Left renal pelvis (tissue), 4 donors: ENCODE data around the gene ZSWIM5. TPM values are rescaled to one million over a fixed set of nuclear protein-coding genes. Genes with fewer than 3 reads are reported as not detected.
"Not testable (repeated sequence)": the region's sequence is repeated elsewhere in the genome, so short reads cannot be mapped to it uniquely, and the experiment has no call there.

Source experiments
- DNase-seq, 4 donors: peaks; one replicate each; pipeline ENCODE4 v3.0.0-alpha.2; 2013; ENCODE audit warnings: low read depth in 4 of 4, low spot score in 3 of 4
- polyA plus RNA-seq, 4 donors: library from polyadenylated mRNA; unstranded; fragments of 120-200 nt; gene quantifications; one replicate each; pipeline ENCODE4 v1.2.1, GENCODE V29; 2013; ENCODE audit not compliant: insufficient read length in 4 of 4

ZSWIM5 gene
- polyA plus RNA-seq, 4 donors: 4.1 to 7.9 (median 6.8) TPM

DNA sequence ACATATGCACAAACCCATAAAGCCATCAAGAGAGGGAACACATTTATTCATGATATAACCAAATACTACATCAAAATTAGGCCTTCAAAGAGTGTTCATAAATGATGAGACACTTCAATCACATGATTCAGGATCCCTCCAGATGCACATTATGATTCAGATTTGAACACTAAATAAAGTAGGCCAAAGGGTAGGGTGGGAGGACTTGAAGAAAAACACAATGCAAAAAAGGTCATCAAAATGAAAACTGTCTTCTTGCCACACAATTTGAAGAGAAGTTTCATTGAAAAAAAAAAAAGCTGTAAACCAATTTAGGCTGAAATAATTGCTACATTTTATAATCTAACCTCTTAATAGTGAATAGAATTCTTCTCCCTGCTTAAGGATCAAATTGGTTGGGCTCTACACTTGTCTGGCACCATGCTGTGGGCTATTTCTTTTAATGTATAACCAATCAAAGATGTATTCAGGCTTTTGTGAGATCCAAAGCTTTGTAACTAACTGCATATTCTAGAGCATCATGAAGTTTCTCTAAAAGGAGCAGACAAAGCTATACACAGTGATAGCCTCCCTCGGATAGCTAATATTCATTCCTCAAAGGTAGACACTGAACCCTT lies 58.1 kb downstream of the ZSWIM5 start:
- no peak for DNase-seq

DNA sequence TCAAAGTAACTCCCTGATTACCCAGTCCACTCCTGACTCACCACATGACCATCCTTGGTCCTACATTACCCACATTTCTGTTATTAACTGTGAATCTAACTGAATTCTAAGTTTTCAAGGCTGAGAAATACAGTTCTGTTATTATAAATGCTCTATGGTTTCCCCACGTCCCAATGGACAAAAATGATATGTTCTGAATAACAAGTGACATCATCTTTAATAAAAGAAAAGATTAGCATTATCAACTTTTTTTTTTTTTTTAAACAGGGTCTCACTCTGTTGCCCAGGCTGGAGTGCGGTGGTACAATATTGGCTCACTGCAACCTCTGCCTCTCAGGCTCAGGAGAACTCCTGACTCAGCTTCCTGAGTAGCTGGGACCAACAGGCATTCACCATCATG lies 59.6 kb downstream of the ZSWIM5 start:
- DNase-seq: no peak

- no peak for DNase-seq
Observed at GRCh38 chr1:45141247-45142003, 65.0 kb downstream of the ZSWIM5 start.

DNA sequence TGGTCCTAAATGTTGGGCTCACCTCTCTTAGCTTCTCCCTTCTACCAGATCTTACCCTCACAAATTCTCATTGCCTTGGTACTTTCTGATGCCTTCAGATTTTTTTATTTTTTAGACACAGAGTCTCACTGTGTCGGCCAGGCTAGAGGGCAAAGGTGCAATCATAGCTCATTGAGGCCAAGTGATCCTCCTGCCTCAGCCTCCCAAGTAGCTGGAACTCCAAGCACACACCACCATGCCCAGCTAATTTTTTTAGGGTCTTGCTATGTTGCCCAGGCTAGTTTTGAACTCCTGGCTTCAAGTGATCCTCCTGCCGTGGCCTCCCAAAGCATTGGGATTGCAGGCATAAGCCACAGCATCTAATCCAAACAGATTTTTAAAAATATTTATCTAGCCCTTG lies 69.4 kb downstream of the ZSWIM5 start:
- no peak for DNase-seq

DNA sequence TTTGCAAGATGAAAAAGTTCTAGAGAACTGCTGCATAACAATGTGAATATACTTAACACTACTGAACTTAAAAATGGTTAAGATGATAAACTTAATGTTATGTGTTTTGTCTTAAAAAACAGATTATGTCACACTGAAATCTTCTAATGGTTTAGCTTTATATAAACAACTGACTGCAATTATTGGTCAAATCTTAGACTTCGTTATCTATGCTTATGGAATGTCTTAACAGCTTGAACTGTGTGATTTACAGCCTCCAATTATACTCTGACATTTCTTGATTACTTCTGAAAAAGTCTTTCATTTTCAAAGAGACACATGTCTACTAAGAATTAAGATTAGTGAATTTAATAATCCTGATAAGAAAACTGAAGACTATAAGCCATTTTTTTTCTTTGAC lies 71.1 kb downstream of the ZSWIM5 start:
- no peak for DNase-seq

DNA sequence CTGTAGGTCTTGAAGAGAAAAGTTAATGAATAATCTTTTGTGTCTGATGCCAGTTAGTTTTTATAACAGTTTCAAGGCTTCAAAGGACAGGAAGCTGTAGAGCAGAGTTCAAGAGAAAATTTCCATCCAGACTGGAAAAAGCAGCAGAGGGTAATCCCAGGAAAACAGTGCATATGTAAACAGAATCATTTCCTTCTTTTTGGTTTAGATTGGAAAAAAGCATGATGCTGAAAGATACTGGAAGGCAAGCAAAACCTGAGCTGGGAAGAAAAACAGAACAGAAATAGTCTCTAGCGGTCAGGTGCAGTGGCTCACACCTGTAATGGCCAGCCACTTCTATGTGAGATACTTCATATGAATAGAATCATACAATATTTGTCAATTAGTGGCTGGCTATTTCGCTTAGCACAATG lies 71.9 kb downstream of the ZSWIM5 start:
- peak; percentile 1 to 22 (median 14) for DNase-seq

- DNase-seq: not testable (repeated sequence)
Observed at GRCh38 chr1:45132719-45133118, 73.7 kb downstream of the ZSWIM5 start.

DNA sequence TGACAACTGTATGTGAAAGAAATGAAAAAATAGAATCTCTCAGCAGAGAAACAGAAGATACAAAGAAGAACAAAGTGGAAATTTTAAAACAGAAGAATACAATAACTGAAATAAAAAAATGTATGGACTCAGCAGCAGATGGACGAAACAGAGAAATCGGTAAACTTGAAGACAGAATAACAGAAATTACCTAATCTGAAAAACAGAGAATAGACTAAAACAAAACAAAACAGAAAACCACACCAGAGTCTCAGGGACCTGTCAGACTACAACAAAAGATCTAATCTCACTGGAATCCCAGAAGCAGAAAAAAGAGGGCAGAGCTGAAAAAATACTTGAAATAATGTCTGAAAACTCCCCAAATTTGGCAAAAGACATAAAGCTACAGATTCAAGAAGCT lies 83.0 kb downstream of the ZSWIM5 start:
- no peak for DNase-seq

- no peak for DNase-seq
Observed at GRCh38 chr1:45122724-45123123, 83.7 kb downstream of the ZSWIM5 start.

GRCh38 chr1:45117766-45118165 lies 88.6 kb downstream of the ZSWIM5 start:
- no peak for DNase-seq

DNA sequence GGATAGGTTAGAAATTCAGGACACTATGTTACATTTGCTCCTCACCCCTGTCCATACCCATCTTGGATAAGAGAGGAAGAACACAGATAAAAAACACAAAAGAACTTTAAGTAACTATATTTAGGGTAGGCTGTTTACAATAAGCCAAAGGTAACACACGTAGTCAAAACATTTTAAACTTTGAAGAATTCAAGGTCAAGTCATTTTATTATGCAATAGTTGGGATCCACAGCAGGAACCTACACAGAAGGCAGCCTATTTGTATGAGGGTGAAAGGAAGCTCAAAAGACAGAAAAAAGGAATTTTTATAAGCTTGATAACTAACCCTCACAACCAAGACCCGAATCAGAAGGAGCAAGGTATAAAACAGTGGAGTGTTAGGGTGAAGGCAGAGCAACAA lies 89.6 kb downstream of the ZSWIM5 start:
- DNase-seq: no peak

DNA sequence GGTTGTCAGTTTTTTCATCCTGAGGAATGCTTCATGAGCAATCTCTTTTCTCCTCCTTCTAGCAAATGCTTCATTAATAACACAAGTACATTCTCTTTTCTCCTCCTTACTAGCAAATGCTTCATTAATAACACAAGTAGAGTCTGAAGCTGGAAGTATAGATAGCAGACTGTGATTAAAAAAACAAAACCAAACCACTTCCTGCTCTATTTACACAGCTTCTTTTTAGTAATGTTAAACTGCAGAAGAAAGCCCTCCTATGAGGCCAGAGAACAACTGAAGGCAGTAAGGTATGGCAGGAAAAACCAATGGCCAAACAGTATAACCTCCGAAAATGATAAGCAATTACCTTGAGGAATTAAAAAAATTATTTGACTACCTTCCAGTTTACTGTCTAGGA lies 90.1 kb downstream of the ZSWIM5 start:
- DNase-seq: no peak

DNA sequence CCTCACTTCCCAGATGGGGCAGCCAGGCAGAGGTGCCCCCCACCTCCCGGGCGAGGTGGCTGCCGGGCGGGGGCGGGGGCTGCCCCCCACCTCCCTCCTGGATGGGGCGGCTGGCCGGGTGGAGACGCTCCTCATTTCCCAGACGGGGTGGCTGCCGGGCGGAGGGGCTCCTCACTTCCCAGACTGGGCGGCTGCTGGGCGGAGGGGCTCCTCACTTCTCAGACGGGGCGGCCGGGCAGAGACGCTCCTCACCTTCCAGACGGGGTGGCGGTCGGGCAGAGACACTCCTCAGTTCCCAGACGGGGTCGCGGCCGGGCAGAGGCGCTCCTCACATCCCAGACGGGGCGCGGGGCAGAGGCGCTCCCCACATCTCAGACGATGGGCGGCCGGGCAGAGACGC lies 91.2 kb downstream of the ZSWIM5 start:
- not testable (repeated sequence) for DNase-seq

DNA sequence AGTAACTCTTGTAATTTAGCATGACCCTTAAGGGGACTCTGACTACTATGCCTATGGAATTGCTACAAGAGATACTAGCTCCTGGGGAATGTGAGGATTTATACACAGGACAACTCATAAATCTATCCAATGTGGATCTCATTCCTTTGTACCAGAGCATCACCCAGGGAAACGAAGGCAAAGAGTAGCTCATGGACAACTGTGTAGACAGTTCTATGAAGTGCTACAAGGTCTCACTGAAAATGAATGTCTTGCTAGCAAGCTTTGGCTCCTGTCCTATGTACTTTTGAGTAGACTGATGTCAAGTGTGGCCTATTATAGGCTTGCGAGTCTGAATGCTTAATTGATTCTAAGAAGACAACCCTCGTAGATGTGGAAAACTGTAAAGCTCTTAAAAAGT lies 93.7 kb downstream of the ZSWIM5 start:
- no peak for DNase-seq

- no peak for DNase-seq
Observed at GRCh38 chr1:45111239-45111638, 95.2 kb downstream of the ZSWIM5 start.

DNA sequence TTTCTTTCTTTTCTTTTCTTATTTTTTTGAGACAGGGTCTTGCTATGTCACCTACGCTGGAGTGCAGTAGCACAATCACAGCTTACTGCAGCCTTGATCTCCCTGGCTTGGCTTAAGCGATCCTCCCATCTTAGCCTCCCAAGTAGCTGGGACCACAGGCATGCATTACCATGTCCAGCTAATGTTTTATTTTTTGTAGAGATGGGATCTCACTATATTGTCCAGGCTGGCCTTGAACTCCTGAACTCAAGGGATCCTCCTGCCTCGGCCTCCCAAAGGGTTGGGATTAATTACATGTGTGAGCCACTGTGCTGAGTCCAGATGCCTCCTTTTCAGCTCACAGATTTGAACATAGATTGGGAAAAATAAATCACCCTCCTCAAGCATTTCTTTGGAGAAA lies 98.6 kb downstream of the ZSWIM5 start:
- DNase-seq: no peak

DNA sequence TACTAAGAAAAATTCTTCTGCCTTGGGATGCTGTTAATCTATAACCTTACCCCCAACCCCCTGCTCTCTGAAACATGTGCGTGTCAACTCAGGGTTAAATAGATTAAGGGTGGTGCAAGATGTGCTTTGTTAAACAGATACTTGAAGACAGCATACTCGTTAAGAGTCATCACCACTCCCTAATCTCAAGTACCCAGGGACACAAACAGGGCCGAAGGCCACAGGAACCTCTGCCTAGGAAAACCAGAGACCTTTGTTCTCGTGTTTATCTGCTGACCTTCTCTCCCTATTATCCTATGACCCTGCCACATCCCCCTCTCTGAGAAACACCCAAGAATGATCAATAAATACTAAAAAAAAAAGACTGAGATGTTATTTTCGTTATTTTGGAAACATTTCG lies 99.5 kb downstream of the ZSWIM5 start:
- not testable (repeated sequence) for DNase-seq

- not testable (repeated sequence) for DNase-seq
Observed at GRCh38 chr1:45106156-45106545, 100.3 kb downstream of the ZSWIM5 start.

DNA sequence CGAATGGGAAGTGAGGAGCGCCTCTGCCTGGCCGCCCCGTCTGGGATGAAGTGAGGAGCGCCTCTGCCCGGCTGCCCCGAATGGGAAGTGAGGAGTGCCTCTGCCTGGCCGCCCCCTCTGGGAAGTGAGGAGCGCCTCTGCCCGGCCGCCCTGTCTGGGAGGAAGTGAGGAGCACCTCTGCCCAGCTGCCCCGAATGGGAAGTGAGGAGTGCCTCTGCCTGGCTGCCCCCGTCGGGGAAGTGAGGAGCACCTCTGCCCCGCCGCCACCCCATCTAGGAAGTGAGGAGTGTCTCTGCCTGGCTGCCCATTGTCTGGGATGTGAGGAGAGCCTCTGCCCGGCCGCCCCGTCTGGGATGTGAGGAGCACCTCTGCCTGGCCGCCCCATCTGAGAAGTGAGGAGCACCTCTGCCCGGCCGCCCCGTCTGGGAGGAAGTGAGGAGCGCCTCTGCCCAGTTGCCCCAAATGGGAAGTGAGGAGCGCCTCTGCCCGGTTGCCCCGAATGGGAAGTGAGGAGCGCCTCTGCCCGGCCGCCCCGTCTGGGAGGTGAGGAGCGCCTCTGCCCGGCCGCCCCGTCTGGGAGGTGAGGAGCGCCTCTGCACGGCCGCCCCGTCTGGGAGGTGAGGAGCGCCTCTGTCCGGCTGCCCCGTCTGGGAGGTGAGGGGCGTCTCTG lies 100.8 kb downstream of the ZSWIM5 start:
- not testable (repeated sequence) for DNase-seq

DNA sequence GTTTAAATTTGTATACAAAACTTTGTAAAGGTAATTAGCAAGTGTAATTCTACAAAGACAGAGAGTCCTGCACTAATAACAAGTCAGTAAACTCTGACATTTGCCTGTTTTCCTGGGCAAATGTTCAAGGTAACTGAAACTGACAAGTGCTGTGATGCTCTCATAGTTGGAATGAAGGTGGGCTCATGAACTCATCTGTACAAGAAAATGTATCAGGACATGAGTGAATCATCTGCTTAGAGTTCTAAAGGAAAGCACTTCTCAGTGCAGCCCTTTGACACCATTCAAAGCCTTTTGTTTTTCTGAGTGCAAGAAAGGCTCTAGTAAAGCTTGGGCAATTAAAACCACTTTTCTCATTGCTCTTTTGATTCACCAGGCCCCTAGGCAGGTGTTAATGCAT lies 102.9 kb downstream of the ZSWIM5 start:
- DNase-seq: no peak

DNA sequence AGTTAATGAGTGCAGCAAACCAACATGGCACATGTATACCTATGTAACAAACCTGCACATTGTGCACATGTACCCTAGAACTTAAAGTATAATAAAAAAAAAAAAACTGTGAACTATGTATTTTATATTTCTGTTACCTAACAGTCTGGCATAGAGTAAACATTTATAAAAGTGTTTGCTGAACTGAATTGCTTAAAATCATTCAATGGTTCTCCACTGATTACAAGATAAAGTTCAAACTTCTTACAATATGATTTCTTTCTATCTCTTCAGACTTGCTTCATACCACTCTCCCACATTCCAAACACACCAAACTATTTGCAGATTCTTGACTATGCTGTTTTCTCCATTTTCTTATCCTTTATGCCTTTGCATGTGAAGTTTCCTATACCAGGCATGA lies 104.5 kb downstream of the ZSWIM5 start:
- DNase-seq: no peak

DNA sequence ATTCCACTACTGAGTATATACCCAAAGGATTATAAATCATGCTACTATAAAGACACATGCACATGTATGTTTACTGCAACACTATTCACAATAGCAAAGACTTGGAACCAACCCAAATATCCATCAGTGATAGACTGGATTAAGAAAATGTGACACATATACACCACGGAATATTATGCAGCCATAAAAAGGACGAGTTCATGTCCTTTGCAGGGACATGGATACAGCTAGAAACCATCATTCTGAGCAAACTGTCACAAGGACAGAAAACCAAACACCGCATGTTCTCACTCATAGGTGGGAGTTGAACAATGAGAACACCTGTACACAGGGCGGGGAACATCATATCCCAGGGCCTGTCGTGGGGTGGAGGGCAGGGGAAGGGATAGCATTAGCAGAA lies 104.9 kb downstream of the ZSWIM5 start:
- not testable (repeated sequence) for DNase-seq
